ENCODE results near the gene NMB.
A peak's percentile ranks its signal among the peaks of the same experiment; 100 is the strongest.
"Not testable (repeated sequence)": the region's sequence is repeated elsewhere in the genome, so short reads cannot be mapped to it uniquely, and the experiment has no call there.

The NMB gene, protein sequence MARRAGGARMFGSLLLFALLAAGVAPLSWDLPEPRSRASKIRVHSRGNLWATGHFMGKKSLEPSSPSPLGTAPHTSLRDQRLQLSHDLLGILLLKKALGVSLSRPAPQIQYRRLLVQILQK

DNA sequence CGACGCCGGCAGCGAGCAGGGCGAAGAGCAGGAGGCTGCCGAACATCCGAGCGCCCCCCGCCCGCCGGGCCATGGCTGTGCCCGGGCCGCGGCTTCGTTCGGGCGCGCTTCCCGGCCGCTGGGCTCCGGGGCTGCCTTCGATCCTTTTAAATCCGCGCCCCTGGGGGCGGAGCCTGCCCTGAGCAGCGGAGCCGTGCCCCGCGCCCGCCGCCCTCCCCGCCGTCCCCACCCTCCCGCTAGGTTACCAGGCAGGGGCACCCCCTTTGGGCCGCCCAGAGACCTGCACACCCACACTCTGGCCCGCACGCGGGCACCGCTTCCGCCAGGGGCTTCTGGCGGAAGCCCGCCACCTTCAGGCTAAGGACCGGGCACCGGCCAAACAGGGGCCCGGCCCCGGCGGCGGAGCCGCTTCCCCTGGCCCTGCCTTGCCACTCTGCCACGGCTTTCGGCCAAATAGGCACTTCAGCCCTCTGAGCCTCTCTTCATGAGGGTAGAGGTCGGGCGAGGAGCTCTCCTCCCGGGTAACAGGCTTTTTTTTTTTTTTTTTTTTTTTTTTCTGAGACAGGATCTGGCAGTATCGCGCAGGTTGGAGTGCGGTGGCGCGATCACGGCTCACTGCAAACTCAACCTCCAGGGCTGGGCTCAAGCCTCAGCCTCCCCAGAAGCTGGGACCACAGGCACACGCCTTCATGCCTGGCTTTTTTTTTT is at the start of gene NMB:
TSS of gene NMB (minus strand) at position 120 of the 708 bp plus-strand sequence. CDS start at position 73, 47 bp downstream.
- DNase-seq = peak; percentile 63 to 93 (median 91)

DNA sequence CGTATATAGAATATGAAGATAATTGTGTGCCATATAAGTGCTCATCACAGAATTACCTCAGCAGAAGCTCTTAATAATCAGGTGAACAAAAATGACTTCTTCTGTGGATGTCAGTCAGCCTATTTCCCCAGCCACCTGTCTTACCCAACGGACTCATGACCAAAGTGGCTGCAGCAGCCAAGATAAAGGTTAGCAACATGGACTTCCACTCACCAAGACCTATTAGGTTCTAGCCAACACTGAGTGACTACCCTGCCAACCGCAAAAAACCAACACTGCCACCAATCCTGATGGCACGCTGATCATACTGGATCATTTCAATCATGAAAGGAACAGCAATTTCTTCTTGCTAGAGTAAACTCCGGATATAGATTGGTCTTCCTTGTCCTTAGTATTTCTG is 45.8 kb upstream of the NMB start:
- DNase-seq = no peak

DNA sequence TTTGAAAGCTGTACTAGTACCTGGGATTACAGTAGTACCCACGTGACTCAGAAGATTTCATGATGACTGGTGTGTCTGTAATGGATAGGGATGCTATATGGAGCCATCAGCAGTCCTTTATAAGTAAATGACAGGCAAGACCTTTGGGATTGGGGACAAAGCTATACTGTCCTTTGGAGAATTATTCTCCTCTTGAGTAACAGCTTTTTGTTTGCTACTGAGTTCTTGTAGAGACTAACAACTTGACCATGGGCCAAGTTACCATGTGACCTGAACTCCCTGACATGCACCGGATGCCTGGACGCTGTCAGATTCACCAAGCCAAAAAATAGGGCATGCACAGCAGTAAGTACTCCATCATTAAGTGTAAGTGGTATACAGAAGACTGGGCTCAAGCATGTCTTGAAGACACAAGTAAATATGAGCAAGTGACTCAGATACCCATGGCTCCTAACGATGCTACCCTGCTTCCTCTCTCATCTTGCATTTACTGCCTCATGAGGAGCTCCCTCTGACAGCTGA is 45.0 kb upstream of the NMB start:
- no peak for DNase-seq

DNA sequence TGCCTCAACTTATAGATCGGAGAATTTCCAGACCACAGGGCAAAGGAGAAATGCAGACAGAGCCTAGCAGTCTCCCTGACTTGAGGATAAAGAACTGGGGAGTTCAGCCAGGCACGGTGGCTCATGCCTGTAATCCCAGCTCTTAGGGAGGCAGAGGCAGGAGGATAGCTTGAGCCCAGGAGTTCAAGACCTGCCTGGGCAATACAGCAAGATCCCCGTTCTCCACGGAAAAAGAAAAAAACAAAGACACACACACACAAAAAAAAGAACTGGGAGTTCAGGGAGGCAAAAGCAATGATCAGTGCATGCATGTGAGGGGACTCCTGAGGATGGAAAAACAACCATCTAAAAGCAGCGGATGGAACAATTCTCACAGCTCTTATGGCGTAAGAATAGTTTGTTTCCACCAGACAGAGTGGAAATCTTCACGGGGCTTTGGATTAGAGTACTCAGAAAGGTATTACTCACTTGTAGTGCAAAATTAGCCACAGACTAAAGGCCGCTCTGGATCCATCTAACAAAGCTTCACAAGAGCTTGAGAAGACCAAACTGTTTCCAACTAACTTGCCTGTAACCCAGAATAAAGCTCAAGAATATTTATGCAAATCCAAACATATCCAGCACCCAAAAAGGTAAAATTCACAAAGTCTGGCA is 41.7 kb upstream of the NMB start:
- no peak for DNase-seq

DNA sequence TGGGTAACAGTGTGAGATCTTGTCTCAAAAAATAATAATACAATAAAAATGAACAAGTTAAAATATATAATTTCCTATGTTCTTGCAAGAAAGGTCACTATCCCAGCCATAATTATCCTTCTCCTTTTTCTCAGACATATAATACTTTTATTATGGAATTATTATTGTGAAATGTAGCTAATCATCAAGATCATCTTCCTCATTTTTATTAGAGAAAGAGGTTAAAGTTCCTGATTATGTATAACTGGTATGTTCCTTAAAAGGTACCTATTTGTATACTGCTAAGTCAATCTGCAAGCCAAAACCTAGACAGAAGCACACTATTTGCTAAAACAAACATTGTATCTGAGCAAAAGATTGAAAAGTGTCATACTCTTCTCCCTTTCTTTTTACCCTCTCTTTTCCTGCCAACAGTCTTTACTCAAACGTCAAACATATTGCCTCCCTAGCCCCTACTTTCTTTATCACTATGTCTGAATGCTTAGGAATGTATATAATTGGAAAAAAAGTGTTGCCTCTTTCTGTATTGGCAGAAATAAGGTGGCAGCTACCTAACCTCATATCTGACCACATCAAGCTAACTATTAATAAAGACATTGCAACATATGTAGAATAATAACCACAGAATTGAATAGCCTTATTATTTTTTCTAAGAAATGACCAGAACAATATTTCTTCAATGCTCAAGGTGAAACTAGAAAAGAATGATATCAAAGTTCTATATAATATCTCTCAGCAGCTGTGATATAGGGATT is 39.4 kb upstream of the NMB start:
- no peak for DNase-seq

DNA sequence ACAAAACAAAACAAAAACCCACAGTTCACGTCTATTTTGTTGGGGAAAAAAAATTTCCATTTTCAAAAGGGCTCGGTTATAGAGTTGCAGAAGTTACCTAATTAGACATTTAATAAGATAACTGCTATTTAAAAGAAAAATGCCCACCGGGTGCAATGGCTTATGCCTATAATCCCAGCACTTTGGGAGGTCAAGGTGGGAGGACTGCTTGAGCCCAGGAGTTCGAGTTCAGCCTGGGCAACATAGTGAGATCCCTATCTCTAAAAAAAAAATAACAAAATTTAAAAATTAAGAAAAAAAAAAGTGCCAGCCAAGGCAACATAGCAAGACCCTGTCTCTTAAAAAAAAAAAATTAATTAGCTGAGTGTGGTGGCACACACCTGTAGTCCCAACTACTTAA is 38.8 kb upstream of the NMB start:
- DNase-seq = no peak

DNA sequence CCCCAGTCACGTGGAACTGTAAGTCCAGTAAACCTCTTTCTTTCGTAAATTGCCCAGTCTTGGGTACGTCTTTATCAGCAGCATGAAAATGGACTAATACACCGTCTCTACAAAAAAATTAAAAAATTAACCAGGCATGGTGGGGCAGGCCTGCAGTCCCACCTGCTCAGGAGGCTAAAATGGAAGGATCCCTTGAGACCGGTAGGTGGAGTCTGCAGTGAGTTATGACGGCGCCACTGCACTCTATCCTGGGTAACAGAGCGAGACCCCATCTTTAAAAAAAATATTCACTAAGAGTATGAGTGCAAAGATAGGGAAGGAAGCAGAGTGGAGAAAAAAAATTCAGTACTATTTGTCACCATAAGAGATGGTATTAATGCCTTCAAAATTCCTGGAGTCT is 32.3 kb upstream of the NMB start:
- DNase-seq = no peak

DNA sequence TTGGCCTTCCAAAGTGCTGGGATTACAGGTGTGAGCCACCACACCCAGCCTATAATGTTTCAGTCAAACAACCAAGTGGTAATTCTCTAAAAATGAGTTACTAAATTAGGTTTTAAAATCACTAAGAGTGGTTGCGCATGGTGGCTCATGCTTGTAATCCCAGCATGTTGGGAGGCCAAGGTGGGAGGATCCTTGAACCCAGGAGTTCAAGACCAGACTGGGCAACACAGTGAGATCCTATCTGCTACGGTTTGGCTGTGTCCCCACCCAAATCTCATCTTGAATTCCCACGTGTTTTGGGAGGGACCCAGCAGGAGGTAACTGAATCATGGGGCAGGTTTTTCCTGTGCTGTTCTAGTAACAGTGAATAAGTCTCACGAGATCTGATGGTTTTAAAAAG is 31.9 kb upstream of the NMB start:
- no peak for DNase-seq

DNA sequence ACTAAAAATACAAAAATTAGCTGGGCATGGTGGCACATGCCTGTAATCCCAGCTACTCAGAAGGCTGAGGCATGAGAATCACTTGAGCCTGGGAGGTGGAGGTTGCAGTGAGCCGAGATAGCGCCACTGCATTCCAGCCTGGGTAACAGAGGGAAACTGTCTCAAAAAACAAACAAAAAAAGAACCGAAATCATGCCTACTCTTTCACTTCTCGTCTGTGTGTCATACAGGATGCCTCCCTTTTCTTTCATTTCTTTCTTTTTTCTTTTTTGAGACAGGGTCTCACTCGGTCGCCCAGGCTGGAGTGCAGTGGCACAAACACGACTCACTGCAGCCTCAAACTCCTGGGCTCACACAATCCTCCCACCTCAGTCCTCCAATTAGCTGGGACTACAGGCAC is 28.4 kb upstream of the NMB start:
- not testable (repeated sequence) for DNase-seq

DNA sequence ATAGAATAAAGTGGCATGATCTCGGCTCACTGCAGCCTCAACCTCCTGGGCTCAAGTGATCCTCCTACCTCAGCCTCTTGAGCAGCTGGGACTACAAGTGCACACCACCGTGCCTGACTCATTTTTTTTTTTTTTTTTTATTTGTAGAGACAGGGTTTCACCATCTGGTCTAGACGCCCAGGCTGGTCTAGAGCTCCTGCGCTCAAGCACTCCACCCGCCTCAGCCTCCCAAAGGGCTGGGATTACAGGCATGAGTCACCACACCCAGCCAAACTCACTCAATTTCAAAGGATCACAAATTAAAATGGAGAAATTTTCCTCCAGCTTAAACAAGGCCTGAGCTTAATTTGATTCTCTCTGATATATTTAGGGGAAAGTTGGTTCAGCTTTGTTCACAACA is 27.3 kb upstream of the NMB start:
- DNase-seq = no peak

DNA sequence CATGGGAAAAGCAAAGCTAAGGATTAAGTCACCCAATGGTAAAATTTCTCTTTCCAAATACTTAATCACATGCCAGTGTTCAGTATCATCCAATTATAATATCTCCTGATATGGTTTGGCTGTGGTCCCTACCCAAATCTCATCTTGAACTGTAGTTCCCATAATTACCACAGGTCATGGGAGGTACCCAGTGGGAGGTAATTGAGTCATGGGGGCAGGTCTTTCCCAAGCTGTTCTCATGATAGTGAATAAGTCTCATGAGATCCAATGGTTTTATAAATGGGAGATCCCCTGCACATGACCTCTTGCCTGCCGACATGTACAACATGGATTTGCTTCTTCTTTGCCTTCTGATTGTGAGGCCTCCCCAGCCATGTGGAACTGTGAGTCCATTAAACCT is 26.1 kb upstream of the NMB start:
- no peak for DNase-seq

DNA sequence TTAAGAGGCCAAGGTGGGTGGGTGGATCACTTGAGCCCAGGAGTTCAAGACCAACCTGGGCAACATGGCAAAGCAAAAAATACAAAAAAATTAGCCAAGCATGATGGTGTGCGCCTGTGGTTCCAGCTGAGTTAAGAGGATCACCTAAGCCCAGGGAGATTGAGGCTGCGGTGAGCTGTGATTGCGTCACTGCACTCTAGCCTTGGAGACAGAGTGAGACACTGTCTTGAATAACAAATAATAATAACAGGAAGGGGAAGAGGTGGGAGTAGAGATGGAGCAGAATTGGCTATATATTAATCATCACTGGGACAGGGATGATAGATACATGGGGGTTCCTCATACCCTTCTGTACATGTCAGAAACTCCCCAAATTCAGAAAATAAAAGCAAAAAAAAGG is 23.8 kb upstream of the NMB start:
- DNase-seq = no peak

DNA sequence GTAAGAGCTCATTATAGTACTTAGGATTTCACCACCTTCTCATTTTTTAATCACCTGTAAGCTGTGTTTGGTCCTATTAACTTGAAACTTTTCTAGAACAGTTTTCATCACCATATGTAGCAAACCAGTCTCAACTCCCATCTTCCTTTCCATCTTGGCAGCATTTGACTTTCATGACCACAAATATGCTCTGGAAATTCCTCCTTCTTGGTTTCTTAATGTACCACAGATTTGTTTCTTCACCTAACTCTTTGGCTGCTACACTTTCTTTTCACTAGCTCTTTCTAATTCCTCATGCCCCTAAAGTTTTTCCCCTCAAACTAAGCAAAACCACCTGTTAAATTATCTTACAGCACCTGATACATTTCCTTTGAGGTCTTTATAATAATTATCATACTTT is 13.2 kb upstream of the NMB start:
- no peak for DNase-seq

DNA sequence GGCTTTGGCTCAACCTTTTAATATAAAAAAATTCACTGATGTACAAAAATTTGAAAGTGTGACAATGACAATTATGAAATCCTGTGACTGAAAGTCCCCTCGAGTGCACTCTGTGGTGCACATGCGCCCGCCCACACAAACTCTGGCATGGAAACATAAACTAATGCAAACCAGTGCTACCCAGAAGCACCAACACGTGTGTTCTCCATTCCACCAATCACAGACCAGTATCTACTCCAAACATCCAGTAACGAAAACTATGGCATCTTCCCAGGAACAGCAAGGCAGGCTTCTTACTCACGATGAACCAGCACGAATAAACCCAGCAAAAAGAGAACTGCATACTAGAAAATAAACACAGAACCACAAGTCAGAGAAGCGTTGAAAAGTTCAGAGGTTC is 11.7 kb upstream of the NMB start:
- DNase-seq = no peak

DNA sequence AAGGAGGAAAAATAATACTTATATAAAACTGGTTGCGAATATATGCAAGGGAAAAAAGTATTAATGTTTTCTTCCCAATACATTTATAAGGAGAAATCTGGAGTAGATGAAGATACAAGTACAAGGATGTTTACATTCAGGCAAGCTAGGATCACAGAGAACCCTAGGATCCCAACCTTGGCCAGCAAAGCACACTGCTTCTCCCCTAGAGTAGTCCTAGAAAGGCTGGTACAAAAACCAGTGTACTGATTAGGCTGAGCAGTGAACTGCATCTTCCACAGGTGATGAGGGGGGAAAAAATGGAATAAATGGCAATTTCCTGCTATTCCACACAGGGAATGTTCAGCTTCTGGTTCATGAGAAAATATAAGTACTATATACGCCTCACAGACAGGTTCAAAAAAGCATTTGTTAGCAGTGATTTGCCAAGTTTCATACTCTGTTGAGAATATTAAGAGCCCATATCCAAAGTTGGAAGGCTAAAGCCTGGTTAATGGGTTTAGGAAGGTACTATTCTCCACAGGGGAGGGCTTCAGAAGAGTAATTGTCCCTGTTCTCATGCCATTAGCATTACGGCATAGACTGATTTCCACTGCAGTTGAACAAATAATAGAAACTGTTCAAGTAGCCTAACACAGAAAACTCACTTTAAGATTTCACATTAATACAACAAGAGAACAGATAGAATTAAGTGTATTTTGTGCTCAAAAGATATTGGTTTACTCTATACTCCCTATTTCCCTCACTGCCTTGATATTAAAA is 10.4 kb upstream of the NMB start:
- no peak for DNase-seq

DNA sequence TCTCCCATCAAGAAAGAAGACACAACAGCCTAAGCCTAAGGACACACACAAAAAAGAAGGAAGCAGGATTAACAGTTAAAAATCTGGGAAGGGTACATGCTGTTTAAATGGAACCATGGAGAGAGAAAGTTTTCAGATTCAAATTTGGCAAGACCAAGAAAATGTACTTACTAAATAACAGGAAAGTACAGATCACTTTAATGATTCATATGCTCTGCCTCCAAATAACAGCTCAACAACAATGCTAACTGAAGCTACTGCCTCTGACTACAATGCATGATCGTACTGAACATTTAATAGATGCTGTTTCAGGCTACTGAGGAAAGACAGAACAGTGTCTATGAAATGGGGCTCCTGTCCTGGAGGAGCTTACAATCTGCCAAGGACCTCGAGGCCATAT is 8.4 kb upstream of the NMB start:
- no peak for DNase-seq

DNA sequence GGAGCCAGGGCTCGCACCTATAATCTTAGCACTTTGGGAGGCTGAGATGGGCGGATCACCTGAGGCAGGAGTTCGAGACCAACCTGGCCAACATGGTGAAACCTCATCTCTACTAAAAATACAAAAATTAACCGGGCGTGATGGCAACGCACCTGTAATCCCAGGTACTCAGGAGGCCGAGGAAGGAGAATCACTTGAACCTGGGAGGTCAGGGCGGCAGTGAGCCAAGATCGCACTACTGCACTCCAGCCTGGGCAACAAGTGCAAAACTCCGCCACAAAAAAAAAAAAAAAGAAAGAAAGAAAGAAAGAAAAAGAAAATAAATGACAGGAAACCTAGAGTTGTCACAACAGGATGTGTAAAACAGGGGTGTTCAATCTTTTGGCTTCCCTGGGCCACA is 3.0 kb upstream of the NMB start:
- DNase-seq = no peak

DNA sequence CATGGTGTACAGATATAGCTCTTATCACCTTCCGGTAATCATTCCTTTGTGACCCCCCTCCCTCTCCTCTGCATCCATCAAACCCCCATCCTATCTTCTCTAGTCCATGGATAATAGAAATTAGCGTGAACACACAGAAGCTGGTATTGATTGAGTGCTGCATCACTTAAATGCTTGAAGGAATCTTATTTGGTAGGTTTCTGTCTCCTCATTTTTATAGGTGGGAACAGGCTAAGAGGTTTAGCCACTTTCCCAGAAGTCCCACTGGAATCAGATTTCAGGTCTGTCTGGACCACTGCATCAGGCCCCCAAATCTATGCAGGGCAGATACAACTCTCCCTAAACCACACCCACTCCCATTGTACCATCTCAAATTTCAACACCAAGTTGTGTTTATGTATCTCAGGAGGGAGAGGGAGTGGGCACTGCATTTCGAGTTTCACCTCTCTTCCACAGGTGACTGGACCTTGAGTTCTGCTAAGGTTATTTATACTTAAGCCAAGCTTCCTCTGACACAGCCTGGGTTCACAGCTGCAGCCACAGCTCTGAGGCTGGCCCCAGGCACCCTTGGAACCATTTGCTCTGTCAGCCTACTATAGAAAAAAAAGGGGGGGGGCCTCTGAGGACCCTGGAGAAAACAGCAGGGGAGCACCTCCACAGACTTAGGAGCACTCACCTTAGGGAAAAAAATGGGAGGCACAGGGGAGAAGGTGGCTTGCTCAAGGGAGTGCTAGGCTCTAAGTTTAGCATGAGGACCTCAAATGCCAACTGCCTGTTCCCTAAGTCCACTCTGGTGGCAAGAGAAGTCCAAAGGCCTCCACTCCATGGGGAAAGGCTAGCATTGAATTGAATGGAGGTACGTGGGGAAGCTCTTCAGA is 2.1 kb upstream of the NMB start:
- no peak for DNase-seq

DNA sequence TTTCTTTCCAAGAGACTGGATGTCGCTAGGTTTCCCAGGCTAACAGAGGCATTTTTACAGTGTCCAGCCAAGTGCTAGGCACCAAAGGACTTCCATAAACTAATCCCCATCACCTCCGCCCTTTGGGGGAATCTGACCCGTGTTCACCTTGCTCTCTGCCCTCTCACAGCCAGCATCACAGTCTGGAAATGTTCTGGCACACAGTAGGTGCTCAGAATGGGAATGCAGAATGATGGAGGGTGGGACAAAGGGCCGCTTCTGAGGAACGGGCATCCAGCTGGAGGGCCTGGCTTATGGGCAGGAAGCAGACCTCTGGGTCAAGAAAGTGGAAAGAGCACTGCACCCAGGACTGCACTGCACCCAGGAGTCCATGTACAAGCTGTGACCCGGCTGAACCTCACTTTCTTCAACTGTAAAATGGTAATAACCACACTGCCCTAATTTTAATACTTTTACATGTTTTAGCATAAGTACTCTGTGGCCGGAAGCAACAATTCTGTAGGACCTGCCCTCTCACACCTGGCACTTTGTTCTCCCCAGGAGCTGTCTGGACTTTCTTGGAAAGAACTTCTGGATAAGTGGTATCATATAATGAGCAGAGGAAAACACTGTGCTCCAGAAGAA is 901 bp upstream of the NMB start:
- peak in 2 of 3 experiments; percentile 47 to 54 for DNase-seq

DNA sequence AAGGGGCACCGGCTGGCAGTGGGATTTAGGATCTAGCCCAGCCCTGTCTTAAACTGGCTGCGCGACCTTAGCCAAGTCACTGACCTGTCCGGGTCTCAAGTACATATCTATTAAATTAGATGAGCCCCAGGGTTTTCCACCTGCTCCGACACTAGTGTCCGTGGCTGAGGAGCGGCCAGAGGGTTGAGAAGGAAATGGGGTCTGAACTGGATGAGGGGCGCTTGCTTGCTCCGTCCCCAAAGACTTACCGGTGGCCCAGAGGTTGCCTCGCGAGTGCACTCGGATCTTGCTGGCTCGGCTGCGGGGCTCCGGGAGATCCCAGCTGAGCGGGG is 285 bp downstream of the NMB start:
- no peak for DNase-seq

DNA sequence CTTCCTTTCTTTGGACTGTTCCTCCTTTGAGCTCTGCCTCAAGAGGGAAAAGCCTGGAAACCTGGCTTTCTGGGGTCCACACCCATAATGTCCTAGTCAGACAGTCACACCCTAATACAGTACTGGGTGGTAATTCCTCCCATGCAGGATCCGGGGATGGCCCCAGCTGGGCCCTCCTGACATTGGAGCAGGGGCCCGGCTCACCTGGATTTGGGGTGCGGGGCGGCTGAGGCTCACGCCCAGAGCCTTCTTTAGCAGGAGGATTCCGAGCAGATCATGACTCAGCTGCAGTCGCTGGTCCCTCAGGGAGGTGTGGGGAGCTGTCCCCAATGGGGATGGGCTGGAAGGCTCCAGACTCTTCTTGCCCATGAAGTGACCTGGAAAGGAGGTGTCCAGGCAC is 1.0 kb downstream of the NMB start:
- DNase-seq = no peak
